Suprapubic skin (tissue), 4 donors: ENCODE measurements around the gene CTAGE9. TPM values are rescaled to one million over a fixed set of nuclear protein-coding genes. Genes with fewer than 3 reads are reported as not detected.

Experiments used
- DNase-seq, 2 donors: peaks; one replicate each; pipeline ENCODE4 v3.0.0-alpha.2; 2019; ENCODE audit warnings: low spot score in 2 of 2
- H3K27ac ChIP-seq: fragments of 200-600 bp; sonication (generic); one replicate; pipeline ENCODE4 v1.5.1; 2019
- H3K27me3 ChIP-seq: fragments of 200-600 bp; sonication (generic); one replicate; pipeline ENCODE4 v1.5.1; 2019
- H3K36me3 ChIP-seq: fragments of 200-600 bp; sonication (generic); one replicate; pipeline ENCODE4 v1.5.1; 2019
- H3K4me1 ChIP-seq: fragments of 200-600 bp; sonication (generic); one replicate; pipeline ENCODE4 v1.5.1; 2019
- H3K4me3 ChIP-seq: fragments of 200-600 bp; sonication (generic); one replicate; pipeline ENCODE4 v1.5.1; 2019; ENCODE audit warnings: mild to moderate bottlenecking
- H3K9me3 ChIP-seq: fragments of 200-600 bp; sonication (generic); one replicate; pipeline ENCODE4 v1.5.1; 2019
- CTCF ChIP-seq, 2 donors: fragments of 200-600 bp in 1 of 2; fragments of 450-650 bp in 1 of 2; sonication (generic) in 1 of 2; IDR thresholded peaks; one replicate each; pipeline ENCODE4 v1.5.1; 2016 to 2019; ENCODE audit warnings: antibody characterized with exemption in 2 of 2, mild to moderate bottlenecking in 1 of 2, moderate library complexity in 1 of 2
- EP300 ChIP-seq: sonication (generic); formaldehyde crosslinking; IDR thresholded peaks from one replicate; pipeline ENCODE4 v1.6.1; 2017; ENCODE audit warnings: antibody characterized with exemption
- POLR2A ChIP-seq, 2 donors: fragments of 450-650 bp; IDR thresholded peaks; one replicate each; pipeline ENCODE4 v1.6.1; 2017; ENCODE audit warnings: antibody characterized with exemption in 2 of 2, mild to moderate bottlenecking in 2 of 2, moderate library complexity in 2 of 2
- POLR2AphosphoS5 ChIP-seq, 3 donors: sonication (generic); formaldehyde crosslinking; IDR thresholded peaks; one replicate each; pipeline ENCODE4 v1.6.1; 2017; ENCODE audit warnings: antibody characterized with exemption in 3 of 3
- WGBS: methylation state at CpG from one replicate; pipeline ENCODE4 v1.1.5; 2018; 5-methylcytosine and 5-hydroxymethylcytosine counted together
- total RNA-seq, 4 donors: library from RNA; depleted of rRNA; stranded (reverse); fragments of >200 nt; gene quantifications; one replicate each; pipeline ENCODE4 v1.1.0, GENCODE V29; 2016

The CTAGE9 gene
- total RNA-seq, 4 donors from 2014 or later = not detected

GRCh38 chr6:131728296-131728939, 17.6 kb upstream of the CTAGE9 start:
- Histone ChIP-seq H3K9me3 (no peaks in the 10 kb centered on the region), H3K4me3 (no peak overlapping the region), H3K27me3 (no peaks in the 10 kb centered on the region), H3K4me1 (no peaks in the 10 kb centered on the region), H3K36me3 (no peaks in the 10 kb centered on the region), H3K27ac (no peak overlapping the region)
- 70% methylated on average over 3 of the region's 3 CpGs for WGBS
- TF ChIP-seq POLR2AphosphoS5 (IDR thresholded peaks at IDR 0.05) (no peak), EP300 (no peak), POLR2A (IDR thresholded peaks at IDR 0.05) (no peak), CTCF (IDR thresholded peaks at IDR 0.05) (no peak)
- no peak for DNase-seq

GRCh38 chr6:131727868-131728267, 17.1 kb upstream of the CTAGE9 start:
- no peaks in the 10 kb centered on the region for H3K36me3 ChIP-seq
- H3K4me3 ChIP-seq = no peak overlapping the region
- no peaks in the 10 kb centered on the region for H3K9me3 ChIP-seq
- no peak overlapping the region for H3K27ac ChIP-seq
- H3K4me1 ChIP-seq = no peaks in the 10 kb centered on the region
- 87% methylated on average over 4 of the region's 4 CpGs for WGBS
- DNase-seq = no peak
- TF ChIP-seq POLR2AphosphoS5 (IDR thresholded peaks at IDR 0.05) = no peak
- no peak for TF ChIP-seq EP300
- no peak for TF ChIP-seq POLR2A (IDR thresholded peaks at IDR 0.05)
- no peak for TF ChIP-seq CTCF (IDR thresholded peaks at IDR 0.05)
- H3K27me3 ChIP-seq = no peaks in the 10 kb centered on the region

GRCh38 chr6:131727467-131727866, 16.6 kb upstream of the CTAGE9 start:
- no peaks in the 10 kb centered on the region for H3K9me3 ChIP-seq
- H3K4me1 ChIP-seq = no peaks in the 10 kb centered on the region
- no peaks in the 10 kb centered on the region for H3K36me3 ChIP-seq
- no peak for DNase-seq
- H3K27me3 ChIP-seq = no peaks in the 10 kb centered on the region
- no peak overlapping the region for H3K4me3 ChIP-seq
- H3K27ac ChIP-seq = no peak overlapping the region
- TF ChIP-seq CTCF (IDR thresholded peaks at IDR 0.05) (no peak), POLR2A (IDR thresholded peaks at IDR 0.05) (no peak), POLR2AphosphoS5 (IDR thresholded peaks at IDR 0.05) (no peak), EP300 (no peak)
- 88% methylated on average over 5 of the region's 5 CpGs for WGBS

GRCh38 chr6:131724114-131724513, 13.3 kb upstream of the CTAGE9 start:
- 67% methylated on average over 2 of the region's 2 CpGs for WGBS
- Histone ChIP-seq H3K36me3 (no peaks in the 10 kb centered on the region), H3K4me1 (no peaks in the 10 kb centered on the region), H3K27ac (no peak overlapping the region), H3K9me3 (no peaks in the 10 kb centered on the region), H3K4me3 (no peak overlapping the region), H3K27me3 (no peaks in the 10 kb centered on the region)
- no peak for DNase-seq
- TF ChIP-seq CTCF (IDR thresholded peaks at IDR 0.05) = no peak
- TF ChIP-seq POLR2A (IDR thresholded peaks at IDR 0.05) = no peak
- no peak for TF ChIP-seq POLR2AphosphoS5 (IDR thresholded peaks at IDR 0.05)
- no peak for TF ChIP-seq EP300

- Histone ChIP-seq H3K4me3 (no peak overlapping the region), H3K27me3 (no peaks in the 10 kb centered on the region), H3K27ac (no peak overlapping the region), H3K4me1 (no peaks in the 10 kb centered on the region), H3K36me3 (no peaks in the 10 kb centered on the region), H3K9me3 (no peaks in the 10 kb centered on the region)
- WGBS = 87% methylated on average over 2 of the region's 2 CpGs
- no peak for DNase-seq
- TF ChIP-seq CTCF (IDR thresholded peaks at IDR 0.05) = no peak
- no peak for TF ChIP-seq POLR2AphosphoS5 (IDR thresholded peaks at IDR 0.05)
- TF ChIP-seq POLR2A (IDR thresholded peaks at IDR 0.05) = no peak
- TF ChIP-seq EP300 = no peak
These were observed 10.3 kb upstream of the CTAGE9 start for GRCh38 chr6:131721161-131721560.
